Eye (tissue), 1 donor: Measurements from ENCODE around the gene ANKRD33.
A peak's percentile ranks its signal among the peaks of the same experiment; 100 is the strongest.

Source experiments
- DNase-seq: peaks from one replicate; pipeline ENCODE4 v3.0.0-alpha.2; 2015

The ANKRD33 gene

DNA sequence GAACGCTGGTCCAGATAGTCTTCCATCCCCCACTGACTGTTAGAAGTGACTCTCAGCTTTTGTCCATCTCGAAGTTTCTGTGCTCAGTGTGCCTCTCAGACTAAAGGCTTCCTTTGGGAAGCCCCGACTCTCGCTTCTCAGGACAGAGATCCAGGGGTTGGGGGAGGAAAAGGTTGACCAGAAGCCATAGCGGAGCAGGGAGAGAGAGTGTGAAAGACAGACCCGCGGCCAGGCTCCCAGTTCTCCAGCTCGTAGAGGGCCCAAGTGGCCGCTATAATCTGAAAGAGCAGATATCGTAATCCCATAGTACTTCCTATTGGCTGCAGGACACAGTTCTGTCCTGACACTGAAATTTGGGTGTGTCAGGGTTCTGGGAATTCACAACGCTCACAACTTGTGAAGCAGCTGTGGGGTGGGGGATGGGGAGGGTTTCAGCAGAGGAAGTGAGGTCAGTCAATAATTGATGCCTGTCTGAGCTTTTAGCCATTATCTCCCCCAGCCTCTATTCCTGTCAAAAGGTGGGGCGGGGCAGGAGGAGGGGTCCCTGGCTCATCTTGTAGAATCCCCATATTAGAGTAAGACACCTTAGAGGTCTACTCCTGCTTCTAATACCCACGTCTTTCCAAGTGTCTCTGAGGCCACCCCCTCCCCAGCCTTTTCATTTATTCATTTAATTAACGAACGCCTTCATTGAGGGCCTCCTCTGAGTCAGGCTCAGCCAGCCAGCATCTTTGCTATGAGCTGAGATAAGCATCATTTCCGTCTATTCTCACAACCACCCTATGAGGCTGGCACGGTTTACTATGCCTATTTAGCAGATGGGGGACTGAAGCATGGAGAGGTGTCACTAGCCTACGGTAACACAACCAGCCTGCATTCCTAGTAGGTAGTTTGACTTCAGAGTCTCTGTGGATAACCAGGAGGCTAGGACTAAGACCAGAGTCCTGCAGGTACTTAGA lies 17.8 kb downstream of the ANKRD33 start:
- DNase-seq = peak; percentile 63

DNA sequence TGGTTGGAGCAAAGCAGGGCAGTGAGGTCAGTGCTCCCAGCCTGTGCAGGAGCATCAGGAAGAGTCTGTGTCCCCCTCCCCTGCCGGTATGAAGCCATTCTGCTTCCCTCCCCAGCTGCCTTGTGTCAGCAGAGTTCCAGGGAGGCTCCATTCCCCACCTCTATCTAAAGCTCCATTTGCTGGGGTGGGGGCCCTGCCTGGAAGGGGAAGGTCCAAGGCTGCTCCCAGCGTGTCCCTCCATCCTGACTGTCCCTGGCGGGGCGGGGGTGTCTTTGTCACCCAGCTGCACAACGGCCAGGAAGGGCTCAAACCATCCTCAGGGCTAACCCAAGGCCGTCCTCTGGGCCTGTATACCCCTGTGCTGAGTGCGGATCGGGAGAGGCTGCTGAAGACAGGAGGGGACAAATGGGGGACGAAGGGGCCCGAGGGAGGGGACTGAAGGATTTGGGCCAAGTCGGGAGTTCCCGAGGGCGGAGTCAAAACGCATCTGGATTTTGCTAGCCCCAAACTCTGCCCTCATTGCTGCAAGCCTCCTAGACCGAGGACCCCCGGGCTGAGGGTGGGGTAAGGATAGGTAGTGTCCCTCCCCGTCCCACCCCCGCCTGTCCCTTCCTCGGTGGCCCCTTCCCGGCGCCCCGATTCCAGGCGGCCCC lies 18.7 kb downstream of the ANKRD33 start:
- peak; percentile 45 for DNase-seq

DNA sequence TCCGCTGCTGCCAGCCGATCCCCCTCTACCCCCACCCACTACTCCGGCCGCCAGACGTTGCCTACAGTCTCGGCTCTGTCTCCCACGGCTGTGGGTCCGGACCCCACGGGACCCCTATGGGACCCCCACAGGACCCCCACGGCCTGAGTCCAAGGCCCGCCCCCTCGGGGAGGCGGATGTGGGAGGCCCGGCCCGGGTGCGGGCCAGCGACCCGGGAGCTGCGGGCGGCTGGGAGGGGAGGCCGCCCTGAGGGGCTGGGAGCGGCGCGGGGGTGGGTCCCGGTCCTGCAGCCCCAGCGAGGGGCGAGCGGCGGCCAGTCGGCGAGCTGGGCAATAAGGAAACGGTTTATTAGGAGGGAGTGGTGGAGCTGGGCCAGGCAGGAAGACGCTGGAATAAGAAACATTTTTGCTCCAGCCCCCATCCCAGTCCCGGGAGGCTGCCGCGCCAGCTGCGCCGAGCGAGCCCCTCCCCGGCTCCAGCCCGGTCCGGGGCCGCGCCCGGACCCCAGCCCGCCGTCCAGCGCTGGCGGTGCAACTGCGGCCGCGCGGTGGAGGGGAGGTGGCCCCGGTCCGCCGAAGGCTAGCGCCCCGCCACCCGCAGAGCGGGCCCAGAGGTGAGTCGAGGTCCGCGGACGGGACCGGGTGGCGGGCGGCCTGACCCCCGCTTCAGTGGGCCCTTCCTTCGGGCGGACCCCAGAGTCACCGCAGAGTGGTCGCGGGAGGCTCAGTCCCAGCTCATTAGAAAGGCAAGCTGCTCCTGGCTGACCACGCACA lies 19.4 kb downstream of the ANKRD33 start, which contains the start of gene ACVRL1:
Gene ACVRL1 (plus strand): TSS at position 422 of the 773 bp plus-strand sequence. CDS start 4,971 bp downstream, outside the sequence.
- DNase-seq = peak; percentile 50

DNA sequence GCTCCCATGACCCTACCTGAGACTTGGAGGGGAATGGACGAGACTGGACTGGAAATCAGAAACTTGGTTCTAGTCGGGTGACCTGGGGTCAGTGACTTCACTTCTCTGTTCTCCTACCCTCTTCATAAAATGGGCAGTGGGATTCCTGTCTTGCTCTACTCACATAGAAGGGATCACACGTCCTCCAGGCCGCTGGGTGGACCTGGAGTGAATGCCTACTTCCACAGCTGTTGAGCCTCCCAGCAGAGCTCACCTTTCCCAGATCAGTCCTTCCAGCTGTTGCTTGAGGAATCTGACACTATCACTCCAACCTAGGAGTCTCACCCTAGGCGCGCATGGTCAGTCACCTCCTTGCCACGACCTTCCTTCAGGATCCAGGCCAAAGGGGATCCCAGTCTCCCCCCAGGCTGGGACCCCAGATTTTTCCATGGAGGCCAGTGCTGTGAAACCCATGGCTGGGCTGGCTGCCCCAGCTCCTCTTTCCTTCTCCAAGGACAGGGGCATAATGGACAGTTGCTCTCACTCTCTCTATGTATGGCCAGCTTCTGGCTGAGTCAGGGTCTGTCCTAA lies 20.0 kb downstream of the ANKRD33 start:
- no peak for DNase-seq

DNA sequence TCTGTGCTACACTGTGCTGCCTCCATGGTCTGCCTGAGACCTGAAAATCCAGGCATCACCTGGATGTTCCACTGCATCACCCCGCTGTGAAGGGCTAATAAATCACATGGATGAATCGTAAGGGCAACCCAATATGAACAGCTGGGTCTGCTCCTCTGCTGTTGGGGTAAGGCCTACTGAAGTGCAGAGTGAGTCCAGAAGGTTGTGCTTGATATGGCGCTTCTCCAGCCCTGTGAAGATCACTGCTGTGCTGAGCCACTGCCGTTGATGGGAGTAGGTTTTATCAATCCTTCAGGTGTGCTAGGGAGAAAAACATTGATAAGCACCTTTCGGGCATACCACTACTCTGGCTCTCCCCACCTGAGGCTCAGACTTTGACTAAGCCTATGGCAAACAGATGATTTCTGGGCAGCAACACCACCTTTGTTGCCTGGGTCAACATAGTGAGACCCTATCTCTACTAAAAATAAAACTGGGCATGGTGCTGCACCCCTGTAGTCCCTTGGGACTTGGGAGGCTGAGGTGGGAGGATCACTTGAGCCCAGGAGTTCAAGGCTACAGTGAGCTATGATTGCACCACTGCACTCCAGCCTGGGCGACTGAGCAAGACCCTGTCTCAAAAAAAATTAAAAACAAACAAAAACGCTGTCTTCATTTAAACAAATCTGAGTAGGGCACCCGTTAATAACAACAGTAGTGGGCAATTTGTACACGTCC lies 21.1 kb downstream of the ANKRD33 start:
- no peak for DNase-seq

DNA sequence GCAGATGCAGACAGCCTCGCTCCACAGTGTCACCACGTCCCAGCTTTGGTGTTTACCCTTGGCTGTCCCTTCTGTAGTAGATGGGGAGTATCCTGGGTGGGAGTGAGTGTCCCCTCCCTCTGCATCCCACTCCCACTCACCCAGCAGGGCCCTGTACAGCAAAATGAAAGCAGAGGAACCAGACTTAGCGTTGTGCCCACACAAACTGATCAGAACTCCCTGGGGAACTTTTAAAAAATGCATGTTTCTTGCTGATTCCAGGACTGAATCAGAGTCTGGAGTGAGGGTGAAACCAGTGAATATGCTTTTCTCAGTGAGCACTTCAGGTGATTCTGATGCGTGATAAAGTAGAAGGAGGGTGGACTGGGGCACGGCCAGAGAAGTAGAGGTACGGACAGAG lies 22.3 kb downstream of the ANKRD33 start:
- DNase-seq = no peak

DNA sequence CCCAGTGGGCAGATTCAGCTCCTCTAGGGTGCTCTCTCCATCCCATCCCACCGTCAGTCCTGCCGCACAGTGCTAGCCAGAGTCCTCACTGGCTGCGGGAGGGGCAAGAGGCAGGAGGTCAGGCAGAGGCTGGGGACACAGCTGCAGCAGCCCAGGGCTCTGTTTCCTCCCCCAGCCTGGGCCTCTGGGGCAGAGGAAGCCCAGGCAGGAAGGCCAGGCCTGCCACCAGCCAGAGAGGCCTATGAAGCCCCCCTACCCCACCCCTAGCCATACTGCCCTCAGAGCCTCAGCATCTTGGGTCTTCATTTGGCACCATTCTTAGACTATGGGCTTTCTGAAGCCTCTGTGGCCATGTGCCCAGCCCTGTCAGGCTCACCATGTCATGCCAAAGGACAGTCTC lies 22.8 kb downstream of the ANKRD33 start:
- DNase-seq = peak; percentile 24

DNA sequence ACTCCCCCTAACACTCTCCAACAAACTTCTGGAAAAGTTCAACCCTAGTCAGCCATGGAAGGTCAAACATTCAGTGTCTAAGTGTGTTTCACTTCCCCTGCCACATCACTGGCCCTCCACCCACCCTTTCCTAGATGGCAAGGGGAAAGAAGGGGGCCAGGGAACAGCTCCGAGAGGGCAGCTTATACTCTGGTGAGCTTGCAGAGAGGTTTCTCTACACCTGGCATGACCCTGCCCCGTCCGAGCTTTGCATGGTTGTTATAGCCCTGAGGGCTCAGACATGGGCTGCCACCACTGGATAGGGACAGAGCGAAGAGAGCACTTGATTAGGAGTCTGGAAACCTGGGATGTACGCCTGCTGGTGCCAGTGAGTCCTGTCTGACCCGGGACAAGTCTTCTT lies 23.4 kb downstream of the ANKRD33 start:
- no peak for DNase-seq

DNA sequence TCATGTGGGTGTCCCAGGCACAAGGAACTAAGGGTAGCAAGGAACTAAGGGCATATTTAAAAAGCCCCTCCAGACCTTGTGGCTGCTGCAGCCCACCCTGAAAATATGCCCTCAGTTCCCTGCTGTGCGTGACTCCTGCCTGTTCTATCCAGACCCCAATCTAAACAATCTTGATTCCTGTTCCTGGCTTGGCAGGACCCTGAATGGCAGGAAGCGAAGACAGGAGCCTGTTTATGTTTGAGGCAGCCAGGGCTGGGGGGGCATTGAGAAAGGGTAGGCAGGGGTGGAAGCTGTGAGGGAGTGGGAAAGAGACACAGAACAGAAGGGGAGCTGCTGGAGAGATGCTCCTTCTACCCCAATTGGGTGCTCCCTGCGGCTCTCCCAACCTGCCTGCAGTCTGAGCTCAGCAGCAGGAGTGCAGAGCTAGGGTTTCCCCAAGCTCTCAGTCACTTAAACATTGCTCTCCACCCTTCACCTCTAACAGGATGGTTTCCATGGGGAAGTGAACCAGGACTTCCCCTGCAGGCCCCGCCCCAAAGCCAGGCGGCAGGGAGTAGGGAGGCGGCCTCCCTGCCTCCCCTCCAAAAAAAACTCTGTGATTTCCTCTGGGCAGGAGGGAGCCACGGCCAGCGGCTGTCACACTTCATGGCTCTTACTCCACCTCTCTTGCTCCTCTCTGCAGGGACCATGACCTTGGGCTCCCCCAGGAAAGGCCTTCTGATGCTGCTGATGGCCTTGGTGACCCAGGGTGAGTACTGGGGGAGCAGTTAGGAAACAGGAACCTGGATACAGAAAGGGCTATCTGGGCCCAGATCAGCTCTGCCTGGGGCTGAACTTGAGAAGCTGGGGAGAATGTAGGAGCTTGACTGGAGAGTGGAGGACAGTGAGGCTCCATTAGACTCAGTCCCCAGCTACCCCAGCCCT lies 24.1 kb downstream of the ANKRD33 start:
- no peak for DNase-seq

DNA sequence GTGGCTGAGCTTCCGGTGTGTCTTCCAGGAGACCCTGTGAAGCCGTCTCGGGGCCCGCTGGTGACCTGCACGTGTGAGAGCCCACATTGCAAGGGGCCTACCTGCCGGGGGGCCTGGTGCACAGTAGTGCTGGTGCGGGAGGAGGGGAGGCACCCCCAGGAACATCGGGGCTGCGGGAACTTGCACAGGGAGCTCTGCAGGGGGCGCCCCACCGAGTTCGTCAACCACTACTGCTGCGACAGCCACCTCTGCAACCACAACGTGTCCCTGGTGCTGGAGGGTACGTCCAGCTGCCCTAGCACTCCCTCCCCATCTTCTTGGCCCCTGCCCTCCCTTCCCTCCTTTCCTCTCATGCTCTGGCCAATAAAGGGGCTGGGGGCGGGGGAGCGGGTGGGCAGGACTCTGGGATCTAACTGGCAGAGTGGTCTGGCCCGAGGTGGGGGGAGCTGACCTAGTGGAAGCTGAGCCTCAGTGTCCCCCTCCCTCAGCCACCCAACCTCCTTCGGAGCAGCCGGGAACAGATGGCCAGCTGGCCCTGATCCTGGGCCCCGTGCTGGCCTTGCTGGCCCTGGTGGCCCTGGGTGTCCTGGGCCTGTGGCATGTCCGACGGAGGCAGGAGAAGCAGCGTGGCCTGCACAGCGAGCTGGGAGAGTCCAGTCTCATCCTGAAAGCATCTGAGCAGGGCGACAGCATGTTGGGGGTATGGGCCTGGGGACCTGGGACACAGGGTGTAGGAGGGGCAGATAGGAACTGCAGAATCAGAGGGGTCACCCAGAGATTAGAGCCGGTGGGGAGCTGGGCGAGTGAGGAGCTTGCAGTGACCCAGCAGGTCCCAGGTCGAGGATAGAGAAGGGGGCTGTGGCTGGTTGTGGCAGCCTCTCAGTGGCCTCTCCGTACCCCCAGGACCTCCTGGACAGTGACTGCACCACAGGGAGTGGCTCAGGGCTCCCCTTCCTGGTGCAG lies 25.4 kb downstream of the ANKRD33 start:
- no peak for DNase-seq

DNA sequence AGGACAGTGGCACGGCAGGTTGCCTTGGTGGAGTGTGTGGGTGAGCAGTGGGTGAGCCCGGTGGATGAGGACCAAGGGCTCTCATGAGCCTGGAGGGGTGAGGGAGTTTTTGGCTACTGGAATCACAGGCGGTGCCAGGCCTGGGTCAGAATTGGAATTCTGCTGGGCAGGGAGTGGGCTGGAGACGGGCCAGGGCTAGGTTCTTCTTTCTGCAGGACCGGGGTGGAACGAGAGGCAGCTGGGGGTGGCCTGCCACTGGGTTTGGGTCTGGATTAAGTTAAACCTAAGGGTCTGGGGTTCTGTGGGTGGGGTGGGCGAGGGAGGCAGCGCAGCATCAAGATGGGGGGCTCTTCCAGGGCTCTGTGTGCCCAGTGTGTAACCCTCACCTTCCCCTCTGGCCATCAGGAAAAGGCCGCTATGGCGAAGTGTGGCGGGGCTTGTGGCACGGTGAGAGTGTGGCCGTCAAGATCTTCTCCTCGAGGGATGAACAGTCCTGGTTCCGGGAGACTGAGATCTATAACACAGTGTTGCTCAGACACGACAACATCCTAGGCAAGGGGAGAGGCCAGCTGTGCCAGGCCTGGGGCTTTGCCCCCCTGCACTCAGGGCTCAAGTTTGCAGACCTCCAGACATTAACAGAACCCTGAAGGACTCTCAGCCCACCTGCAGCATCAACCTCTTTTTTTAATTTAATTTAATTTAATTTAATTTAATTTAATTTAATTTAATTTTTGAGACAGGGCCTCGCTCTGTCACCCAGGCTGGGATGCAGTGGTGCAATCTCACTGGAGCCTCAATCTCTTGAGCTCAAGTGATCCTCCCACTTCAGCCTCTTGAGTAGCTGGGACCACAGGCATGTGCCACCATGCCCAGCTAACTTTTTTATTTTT lies 26.4 kb downstream of the ANKRD33 start:
- no peak for DNase-seq

DNA sequence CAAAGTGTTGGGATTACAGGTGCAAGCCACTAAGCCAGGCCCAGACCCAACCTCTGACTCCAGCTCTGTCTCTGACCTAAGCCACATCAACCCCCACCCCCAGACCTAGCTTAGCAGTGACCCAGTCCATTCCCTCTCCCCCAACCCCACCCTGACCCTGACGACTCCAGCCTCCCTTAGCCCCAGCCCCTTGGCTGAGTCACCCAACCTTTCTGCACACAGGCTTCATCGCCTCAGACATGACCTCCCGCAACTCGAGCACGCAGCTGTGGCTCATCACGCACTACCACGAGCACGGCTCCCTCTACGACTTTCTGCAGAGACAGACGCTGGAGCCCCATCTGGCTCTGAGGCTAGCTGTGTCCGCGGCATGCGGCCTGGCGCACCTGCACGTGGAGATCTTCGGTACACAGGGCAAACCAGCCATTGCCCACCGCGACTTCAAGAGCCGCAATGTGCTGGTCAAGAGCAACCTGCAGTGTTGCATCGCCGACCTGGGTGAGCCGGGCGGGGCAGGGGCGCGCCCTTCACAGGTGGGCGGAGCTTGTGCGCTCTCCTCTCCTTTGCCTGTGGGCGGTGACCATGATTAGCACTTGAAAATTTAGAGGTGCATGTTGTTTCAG lies 27.2 kb downstream of the ANKRD33 start:
- no peak for DNase-seq

DNA sequence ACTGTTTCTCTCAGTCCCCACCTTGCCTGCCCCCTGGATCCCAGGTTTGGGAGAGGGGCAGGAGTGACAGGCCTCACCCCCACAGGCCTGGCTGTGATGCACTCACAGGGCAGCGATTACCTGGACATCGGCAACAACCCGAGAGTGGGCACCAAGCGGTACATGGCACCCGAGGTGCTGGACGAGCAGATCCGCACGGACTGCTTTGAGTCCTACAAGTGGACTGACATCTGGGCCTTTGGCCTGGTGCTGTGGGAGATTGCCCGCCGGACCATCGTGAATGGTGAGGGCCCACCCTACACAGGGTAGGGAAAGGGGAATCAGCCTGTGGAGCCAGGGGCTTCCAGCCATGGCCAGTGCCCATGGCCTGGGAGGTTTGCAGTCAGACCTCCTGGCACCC lies 28.0 kb downstream of the ANKRD33 start:
- no peak for DNase-seq

DNA sequence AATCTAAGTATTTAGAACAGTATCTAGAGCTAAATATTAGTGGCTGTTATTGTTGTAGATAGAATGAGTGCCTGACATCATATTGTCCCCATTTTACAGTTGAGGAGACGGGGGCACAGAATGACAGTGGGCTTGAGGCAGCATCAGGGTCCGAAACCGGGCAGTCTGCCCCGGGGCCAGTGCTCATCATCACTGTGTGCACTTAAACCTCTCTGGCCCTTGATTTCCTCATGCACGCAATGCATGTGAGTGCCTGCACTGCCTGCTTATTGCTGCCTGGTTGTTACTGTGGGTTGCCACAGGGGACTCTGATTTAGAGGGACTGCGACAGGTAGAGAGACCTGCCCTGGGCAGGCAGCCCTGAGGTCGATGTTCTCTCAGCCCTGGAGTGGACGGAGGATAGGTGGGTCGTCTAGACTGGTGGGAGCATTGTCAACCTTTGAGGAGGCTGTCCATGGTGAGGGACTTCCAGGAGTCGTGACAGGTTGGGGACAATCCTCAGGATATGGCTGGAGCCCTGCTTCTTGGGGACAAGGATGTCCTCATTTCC lies 29.2 kb downstream of the ANKRD33 start:
- DNase-seq = no peak

DNA sequence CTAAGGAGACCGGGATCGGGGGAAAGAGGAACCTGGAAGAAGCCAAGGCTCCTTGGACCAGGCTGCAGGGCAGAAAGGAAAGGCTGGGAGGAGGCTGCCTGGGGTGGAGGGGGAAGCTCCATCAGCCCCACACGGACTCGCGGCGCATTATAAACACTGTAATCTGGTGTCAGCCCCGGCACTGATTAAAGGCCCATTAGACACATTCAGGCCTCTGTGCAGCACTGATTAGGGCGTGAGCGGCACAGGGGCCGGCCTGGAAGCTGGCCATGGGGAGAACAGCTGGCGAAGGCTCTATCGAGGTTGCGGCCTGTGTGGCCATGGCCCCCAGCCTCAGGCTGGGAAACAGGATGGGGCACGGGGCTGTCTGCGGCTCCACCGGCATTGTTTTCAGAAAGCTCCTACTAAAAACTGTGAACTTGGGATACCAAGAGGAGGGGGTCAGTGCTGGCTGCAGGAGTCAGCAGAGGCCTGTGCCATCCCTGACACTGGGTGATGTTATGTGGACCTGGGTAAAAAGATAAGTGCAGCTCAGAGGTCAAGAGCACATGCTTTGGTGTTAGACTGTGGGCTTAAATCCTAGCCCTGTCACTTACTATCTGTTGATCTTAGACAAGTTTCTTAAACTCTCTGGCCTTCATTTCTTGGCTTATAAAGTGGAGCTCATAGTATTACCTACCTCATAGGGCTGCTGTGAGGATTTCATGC lies 30.0 kb downstream of the ANKRD33 start:
- peak; percentile 53 for DNase-seq

DNA sequence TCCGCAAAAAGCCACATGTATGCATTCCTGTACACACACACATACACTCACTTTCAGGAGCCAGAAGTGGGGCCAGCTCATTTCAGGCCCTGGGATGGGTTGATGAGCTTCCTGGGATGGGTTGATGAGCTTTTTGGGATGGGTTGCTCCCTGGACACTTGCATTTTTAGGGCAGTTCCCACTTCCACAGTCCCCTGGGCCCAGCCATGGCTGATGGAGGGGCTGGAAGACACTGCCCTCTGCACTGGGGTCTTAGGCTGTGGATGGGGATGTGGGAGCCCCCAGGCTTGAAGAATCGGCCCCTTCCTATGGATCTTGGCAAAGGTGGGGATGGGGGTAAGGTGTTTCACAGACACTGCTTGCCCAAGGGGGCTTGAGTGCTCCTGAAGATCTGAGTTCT lies 32.1 kb downstream of the ANKRD33 start:
- no peak for DNase-seq

DNA sequence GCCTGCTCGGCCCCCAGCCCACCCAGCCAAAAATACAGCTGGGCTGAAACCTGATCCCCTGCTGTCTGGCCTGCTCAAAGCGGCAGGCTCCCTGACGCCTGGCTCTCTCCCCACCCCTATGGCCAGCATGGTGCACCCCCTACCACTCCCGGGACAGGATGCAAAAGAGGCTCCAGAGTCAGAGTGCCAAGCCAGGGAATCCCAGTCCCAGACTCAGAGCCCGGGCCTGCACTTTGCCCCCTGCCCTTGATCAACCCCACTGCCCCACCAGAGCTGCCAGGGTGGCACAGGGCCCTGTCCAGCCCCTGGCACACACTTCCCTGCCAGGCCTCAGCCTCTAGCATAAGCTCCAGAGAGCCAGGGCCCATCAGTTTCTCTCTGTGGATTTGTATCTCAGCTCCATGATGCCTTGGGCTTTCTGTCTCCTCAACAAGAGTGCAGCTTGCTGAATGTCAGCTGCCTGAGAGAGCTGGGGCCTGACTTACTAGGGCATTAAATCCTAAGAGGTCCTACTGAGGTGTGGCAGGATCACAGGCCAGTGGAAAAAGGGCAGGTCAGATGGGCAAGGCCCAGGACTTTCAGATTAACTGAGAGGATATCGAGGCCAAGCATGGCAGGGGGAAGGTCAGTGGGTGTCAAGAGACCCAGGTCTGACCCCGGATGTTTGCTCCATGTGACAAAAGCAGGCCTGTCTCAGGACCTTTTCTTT lies 33.3 kb downstream of the ANKRD33 start:
- peak; percentile 36 for DNase-seq
